Neural cell (in vitro differentiated cells): ENCODE results near the gene TRIM8. TPM values are rescaled to one million over a fixed set of nuclear protein-coding genes. Genes with fewer than 3 reads are reported as not detected.

ENCODE experiments used
- H2AFZ ChIP-seq: fragments of 200-600, 300-800 bp; sonication (generic), shearing (Covaris generic); 2 replicates; pipeline ENCODE4 v1.6.0; 2014; ENCODE audit warnings: low read depth, mild to moderate bottlenecking, antibody characterized with exemption, low read length, moderate library complexity
- H3F3A ChIP-seq: fragments of 200-600 bp; shearing (Covaris generic); 2 replicates; pipeline ENCODE4 v1.6.1; 2016; ENCODE audit warnings: mild to moderate bottlenecking, moderate library complexity, mixed read lengths, antibody characterized with exemption, low read length; ENCODE audit not compliant: insufficient read depth, poor library complexity, severe bottlenecking
- H3K27ac ChIP-seq: fragments of 200-600, 300-800 bp; sonication (generic), shearing (Covaris generic); 2 replicates; pipeline ENCODE4 v1.5.1; 2014; ENCODE audit warnings: mild to moderate bottlenecking, low read length, moderate library complexity
- H3K27me3 ChIP-seq: fragments of 300-800, 200-600 bp; sonication (generic), shearing (Covaris generic); 2 replicates; pipeline ENCODE4 v1.6.0; 2014; ENCODE audit warnings: mild to moderate bottlenecking, low read depth, low read length, moderate library complexity; ENCODE audit not compliant: insufficient read depth
- H3K36me3 ChIP-seq: fragments of 300-800, 200-600 bp; sonication (generic), shearing (Covaris generic); 2 replicates; pipeline ENCODE4 v1.5.1; 2014; ENCODE audit warnings: mild to moderate bottlenecking, antibody characterized with exemption, low read length, moderate library complexity; ENCODE audit not compliant: insufficient read depth
- H3K4me2 ChIP-seq: fragments of 300-800, 200-600 bp; sonication (generic), shearing (Covaris generic); 2 replicates; pipeline ENCODE4 v1.6.0; 2014; ENCODE audit warnings: mild to moderate bottlenecking, low read length
- H3K4me3 ChIP-seq: fragments of 300-800, 200-600 bp; sonication (generic), shearing (Covaris generic); 2 replicates; pipeline ENCODE4 v1.5.1; 2014; ENCODE audit warnings: mild to moderate bottlenecking, low read length, moderate library complexity
- H3K79me2 ChIP-seq: fragments of 200-600 bp; shearing (Covaris generic); replicated peaks from 2 replicates; pipeline ENCODE4 v1.6.0; 2014; ENCODE audit warnings: mild to moderate bottlenecking, low read length, moderate library complexity; ENCODE audit not compliant: insufficient read depth
- H3K9ac ChIP-seq: fragments of 300-800, 200-600 bp; sonication (generic), shearing (Covaris generic); 2 replicates; pipeline ENCODE4 v1.6.1; 2016; ENCODE audit warnings: mild to moderate bottlenecking, low read length, mixed read lengths
- H3K9me2 ChIP-seq: fragments of 200-600 bp; shearing (Covaris generic); 2 replicates; pipeline ENCODE4 v1.6.1; 2016; ENCODE audit warnings: mild to moderate bottlenecking, low read length, mixed read lengths; ENCODE audit not compliant: insufficient read depth
- H3K9me3 ChIP-seq: fragments of 200-600, 300-800 bp; sonication (generic), shearing (Covaris generic); 2 replicates; pipeline ENCODE4 v1.6.1; 2016; ENCODE audit warnings: mild to moderate bottlenecking, mixed run types, low read length, moderate library complexity, mixed read lengths
- H4K20me1 ChIP-seq: fragments of 200-600 bp; shearing (Covaris generic); 2 replicates; pipeline ENCODE4 v1.6.1; 2016; ENCODE audit warnings: mild to moderate bottlenecking, mixed run types; ENCODE audit not compliant: insufficient read depth
- CTCF ChIP-seq: fragments of 450-650 bp; IDR thresholded peaks from 2 replicates; pipeline ENCODE4 v1.5.1; 2014; ENCODE audit warnings: antibody characterized with exemption, mild to moderate bottlenecking, moderate library complexity; ENCODE audit not compliant: poor library complexity, severe bottlenecking
- EP300 ChIP-seq: fragments of 450-650 bp; conservative IDR thresholded peaks from 2 replicates; pipeline ENCODE4 v1.6.1; 2014; ENCODE audit warnings: antibody characterized with exemption, mild to moderate bottlenecking, moderate library complexity; ENCODE audit not compliant: poor library complexity, severe bottlenecking
- EZH2 ChIP-seq: fragments of 200-600, 300-800 bp; shearing (Covaris generic), sonication (generic); IDR thresholded peaks from 2 replicates; pipeline ENCODE4 v1.6.1; 2014; ENCODE audit warnings: antibody characterized with exemption, low read length, borderline replicate concordance, mild to moderate bottlenecking; ENCODE audit not compliant: insufficient read depth, poor library complexity, severe bottlenecking
- MXI1 ChIP-seq: fragments of 450-650 bp; conservative IDR thresholded peaks from 2 replicates; pipeline ENCODE4 v1.6.1; 2014; ENCODE audit warnings: antibody characterized with exemption, mild to moderate bottlenecking; ENCODE audit not compliant: poor library complexity, severe bottlenecking
- POLR2AphosphoS5 ChIP-seq: IDR thresholded peaks from 2 replicates; pipeline ENCODE4 v1.6.1; 2012
- RAD21 ChIP-seq: fragments of 450-650 bp; conservative IDR thresholded peaks from 2 replicates; pipeline ENCODE4 v1.6.1; 2014; ENCODE audit warnings: antibody characterized with exemption, mild to moderate bottlenecking, moderate library complexity
- SMC3 ChIP-seq: fragments of 450-650 bp; conservative IDR thresholded peaks from 2 replicates; pipeline ENCODE4 v1.6.1; 2014; ENCODE audit warnings: antibody characterized with exemption, mild to moderate bottlenecking, moderate library complexity; ENCODE audit not compliant: poor library complexity
- TAF1 ChIP-seq: IDR thresholded peaks from 2 replicates; pipeline ENCODE4 v1.6.1; 2012; ENCODE audit warnings: low read depth
- polyA plus RNA-seq: library from polyadenylated mRNA; depleted of rRNA; stranded (reverse); fragments of >200 nt; gene quantifications from 2 replicates; pipeline ENCODE4 v1.2.3, GENCODE V29; 2014
- TF ChIP-seq, protein P1 (sequence below): IDR thresholded peaks from 2 replicates; pipeline ENCODE4 v1.6.1; 2012; ENCODE audit warnings: borderline replicate concordance

Gene TRIM8
- polyA plus RNA-seq, 1 donor from 2014 or later = 47.5 TPM

- peak overlapping the region; percentile 97 for H3K4me3 ChIP-seq
- peaks cover 6% of the 10 kb centered on the region for H4K20me1 ChIP-seq
- peaks cover 32% of the 10 kb centered on the region for H3K79me2 ChIP-seq
- H3K4me2 ChIP-seq = peak overlapping the region; percentile 21
- H3F3A ChIP-seq = no peaks in the 10 kb centered on the region
- no peaks in the 10 kb centered on the region for H3K36me3 ChIP-seq
- H2AFZ ChIP-seq = peak overlapping the region; percentile 37
- TF ChIP-seq MXI1 (no peak), TAF1 (no peak), SMC3 (no peak), RAD21 (no peak), EZH2 (no peak), CTCF (no peak), POLR2AphosphoS5 (no peak), EP300 (no peak)
- TF ChIP-seq, protein P1, sequence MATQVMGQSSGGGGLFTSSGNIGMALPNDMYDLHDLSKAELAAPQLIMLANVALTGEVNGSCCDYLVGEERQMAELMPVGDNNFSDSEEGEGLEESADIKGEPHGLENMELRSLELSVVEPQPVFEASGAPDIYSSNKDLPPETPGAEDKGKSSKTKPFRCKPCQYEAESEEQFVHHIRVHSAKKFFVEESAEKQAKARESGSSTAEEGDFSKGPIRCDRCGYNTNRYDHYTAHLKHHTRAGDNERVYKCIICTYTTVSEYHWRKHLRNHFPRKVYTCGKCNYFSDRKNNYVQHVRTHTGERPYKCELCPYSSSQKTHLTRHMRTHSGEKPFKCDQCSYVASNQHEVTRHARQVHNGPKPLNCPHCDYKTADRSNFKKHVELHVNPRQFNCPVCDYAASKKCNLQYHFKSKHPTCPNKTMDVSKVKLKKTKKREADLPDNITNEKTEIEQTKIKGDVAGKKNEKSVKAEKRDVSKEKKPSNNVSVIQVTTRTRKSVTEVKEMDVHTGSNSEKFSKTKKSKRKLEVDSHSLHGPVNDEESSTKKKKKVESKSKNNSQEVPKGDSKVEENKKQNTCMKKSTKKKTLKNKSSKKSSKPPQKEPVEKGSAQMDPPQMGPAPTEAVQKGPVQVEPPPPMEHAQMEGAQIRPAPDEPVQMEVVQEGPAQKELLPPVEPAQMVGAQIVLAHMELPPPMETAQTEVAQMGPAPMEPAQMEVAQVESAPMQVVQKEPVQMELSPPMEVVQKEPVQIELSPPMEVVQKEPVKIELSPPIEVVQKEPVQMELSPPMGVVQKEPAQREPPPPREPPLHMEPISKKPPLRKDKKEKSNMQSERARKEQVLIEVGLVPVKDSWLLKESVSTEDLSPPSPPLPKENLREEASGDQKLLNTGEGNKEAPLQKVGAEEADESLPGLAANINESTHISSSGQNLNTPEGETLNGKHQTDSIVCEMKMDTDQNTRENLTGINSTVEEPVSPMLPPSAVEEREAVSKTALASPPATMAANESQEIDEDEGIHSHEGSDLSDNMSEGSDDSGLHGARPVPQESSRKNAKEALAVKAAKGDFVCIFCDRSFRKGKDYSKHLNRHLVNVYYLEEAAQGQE = no peak
- no peaks in the 10 kb centered on the region for H3K9me3 ChIP-seq
- H3K27ac ChIP-seq = peak overlapping the region; percentile 99
- no peaks in the 10 kb centered on the region for H3K9me2 ChIP-seq
- H3K27me3 ChIP-seq = no peaks in the 10 kb centered on the region
- H3K9ac ChIP-seq = peak overlapping the region; percentile 99
Measured at GRCh38 chr10:102641402-102641801, 2.9 kb upstream of the TRIM8 start.

DNA sequence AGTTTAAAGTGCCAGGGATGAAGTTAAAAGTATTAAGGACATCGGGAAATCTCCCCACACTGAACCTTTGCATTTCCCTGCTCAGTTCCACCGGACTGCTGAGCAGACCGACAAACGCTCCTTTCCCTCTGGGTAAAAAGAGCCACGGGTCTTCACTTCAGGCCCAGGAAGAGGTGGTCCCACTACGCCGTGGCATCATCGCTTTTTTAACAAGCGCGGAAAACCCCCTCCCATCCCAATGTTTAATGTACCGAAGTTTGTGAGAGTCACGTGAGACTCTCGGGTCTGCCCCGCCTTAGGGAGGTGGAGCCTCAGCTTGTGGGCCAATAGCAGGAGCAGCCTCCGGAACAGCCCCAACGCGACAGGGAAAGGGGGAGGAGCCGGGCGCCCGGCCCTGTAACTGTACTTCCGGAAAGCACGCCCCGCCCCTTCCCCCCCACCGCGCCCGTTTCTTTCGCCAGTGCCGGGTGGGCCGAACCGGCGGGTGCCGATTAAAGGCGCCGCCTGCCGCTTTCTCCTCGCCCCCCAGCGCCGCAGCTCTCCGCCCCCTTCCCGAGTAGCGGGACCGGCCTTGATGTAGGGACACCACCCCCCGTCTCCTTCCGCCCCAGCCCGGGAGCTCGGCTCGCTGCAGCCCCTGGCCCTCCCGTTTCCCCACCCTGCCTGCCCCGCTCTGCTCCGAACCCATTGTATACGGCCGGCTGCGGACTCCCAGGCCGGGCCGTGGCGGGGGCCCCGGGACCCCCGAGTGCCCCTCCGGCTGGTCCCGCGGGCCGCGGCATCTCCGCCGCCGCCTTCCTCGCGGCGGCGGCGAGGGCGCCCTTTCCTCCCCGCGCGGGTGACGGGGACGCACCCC is 2.2 kb upstream of the TRIM8 start:
- H3K4me2 ChIP-seq = peak overlapping the region; percentile 21
- H3K4me3 ChIP-seq = peak overlapping the region; percentile 97
- no peaks in the 10 kb centered on the region for H3K9me3 ChIP-seq
- H3K27ac ChIP-seq = peak overlapping the region; percentile 99
- H3K36me3 ChIP-seq = no peaks in the 10 kb centered on the region
- H4K20me1 ChIP-seq = peaks cover 6% of the 10 kb centered on the region
- no peaks in the 10 kb centered on the region for H3K9me2 ChIP-seq
- TF ChIP-seq, protein P1 = no peak
- TF ChIP-seq CTCF (peak; percentile 23), EP300 (peak; percentile 41), RAD21 (peak; percentile 6), POLR2AphosphoS5 (peak; percentile 86), SMC3 (peak; percentile 18), TAF1 (no peak), EZH2 (no peak), MXI1 (peak; percentile 45)
- no peaks in the 10 kb centered on the region for H3K27me3 ChIP-seq
- H3F3A ChIP-seq = no peaks in the 10 kb centered on the region
- H3K9ac ChIP-seq = peak overlapping the region; percentile 99
- H3K79me2 ChIP-seq = peaks cover 40% of the 10 kb centered on the region
- H2AFZ ChIP-seq = peak overlapping the region; percentile 37
